SKM-1 treated with dmso at 0.1 percent for 144 hours (cell line): ENCODE measurements around the gene LIX1.
"Not testable (repeated sequence)": the region's sequence is repeated elsewhere in the genome, so short reads cannot be mapped to it uniquely, and the experiment has no call there.

Experiments used
- DNase-seq: peaks from one replicate; lab custom pipeline; 2025; ENCODE audit not compliant: unreplicated experiment; lab: John Stamatoyannopoulos, UW

The LIX1 gene

DNA sequence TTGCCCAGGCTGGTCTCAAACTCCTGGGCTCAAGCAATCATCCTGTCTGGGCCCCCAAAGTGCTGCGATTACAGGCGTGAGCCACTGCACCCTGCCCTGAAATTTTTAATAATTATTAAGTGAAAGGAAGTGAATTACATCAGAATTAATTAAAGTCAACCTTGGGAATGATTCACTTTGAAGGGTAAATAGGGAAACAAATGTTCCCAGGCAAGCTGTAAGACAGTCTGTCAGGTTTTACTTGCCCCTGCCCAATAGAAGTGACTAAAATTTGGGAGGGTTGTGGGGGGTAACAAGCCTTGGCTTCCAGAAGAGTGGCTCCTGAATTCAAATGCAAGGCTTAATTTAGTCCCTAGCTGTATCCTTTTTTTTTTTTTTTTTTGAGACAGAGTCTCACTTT, 1.3 kb upstream of the LIX1 start:
- no peak for DNase-seq

GRCh38 chr5:97141539-97141938, 872 bp downstream of the LIX1 start:
- DNase-seq = no peak

DNA sequence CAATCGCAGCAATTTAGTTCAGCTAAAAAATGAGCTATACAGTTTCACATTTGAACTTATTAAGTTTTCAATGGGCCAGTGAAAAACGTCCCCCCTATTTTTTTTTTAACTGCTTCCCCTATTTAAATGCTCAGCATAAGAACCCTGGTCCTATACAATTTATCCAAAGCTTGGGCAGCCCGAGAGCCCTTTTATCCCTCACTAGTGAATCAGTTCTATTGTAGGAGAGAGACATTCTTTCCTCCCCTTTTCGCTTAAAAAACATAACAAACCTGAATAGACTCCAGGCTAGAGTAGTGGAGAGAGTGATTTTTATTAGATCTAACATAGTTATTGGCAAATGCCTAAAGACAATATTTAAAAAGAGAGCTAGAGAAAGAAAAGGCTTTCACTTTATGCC, 1.4 kb downstream of the LIX1 start:
- no peak for DNase-seq

DNA sequence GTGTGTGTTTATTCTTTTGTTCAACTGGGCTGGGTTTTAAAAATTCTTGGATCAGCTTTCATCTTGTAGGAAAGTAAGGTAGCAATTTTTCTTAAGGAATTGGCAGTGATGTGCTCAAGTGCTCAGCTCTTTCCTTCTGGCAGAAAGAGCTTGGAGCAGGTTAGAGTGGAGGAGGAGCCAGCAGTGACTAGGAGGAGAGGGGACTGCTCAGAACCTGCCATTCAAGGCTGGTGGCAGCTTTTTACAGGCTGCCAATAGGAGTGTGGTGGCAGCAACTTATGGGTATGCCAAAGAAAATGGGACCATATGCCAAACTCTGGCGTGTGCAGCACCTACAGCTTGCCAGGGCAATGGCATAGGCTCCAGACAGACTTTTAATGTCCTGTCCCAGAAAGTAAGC, 2.2 kb downstream of the LIX1 start:
- DNase-seq = not testable (repeated sequence)

- no peak for DNase-seq
These were observed 5.9 kb downstream of the LIX1 start for GRCh38 chr5:97136475-97136874.

DNA sequence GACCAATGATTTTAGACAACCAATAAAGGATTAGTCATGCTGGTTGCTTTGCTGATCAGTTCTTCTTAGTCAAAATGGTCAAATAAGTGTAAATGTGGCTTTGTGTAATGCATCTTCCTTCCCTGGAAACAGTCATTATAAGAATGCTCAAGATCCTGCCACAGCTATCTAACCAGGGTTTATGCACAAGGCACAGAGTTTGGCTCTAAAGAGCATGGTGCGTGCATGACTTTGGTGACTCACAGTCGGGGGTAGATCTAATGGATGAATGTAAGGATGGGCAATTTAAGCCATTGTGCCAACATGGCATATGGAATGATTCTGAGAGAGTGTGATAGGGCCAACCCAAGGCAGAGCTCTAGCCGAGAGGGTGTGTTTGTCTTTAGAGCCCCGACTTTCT, 6.5 kb downstream of the LIX1 start:
- no peak for DNase-seq

GRCh38 chr5:97134634-97135033, 7.8 kb downstream of the LIX1 start:
- no peak for DNase-seq

DNA sequence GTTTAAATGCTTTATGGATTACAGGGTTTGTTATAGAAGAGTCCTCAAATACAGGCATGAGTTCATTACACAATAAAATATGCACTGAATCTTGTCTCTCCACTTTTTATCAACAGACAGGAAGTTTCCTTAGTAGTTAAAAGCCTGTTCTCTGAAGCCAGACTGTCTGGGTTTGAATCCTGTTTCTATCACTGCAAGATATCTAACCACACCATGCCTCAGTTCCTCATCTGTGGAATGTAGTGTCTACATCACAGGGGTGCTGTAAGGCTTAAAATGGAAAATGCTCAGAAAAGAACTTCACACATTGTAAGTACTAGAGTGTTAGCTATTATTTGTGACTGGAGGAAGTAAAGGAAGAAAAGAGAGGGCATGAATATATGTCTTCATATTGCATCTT, 9.3 kb downstream of the LIX1 start:
- DNase-seq = peak; percentile 23

- no peak for DNase-seq
These were observed 10.5 kb downstream of the LIX1 start for GRCh38 chr5:97131921-97132320.

DNA sequence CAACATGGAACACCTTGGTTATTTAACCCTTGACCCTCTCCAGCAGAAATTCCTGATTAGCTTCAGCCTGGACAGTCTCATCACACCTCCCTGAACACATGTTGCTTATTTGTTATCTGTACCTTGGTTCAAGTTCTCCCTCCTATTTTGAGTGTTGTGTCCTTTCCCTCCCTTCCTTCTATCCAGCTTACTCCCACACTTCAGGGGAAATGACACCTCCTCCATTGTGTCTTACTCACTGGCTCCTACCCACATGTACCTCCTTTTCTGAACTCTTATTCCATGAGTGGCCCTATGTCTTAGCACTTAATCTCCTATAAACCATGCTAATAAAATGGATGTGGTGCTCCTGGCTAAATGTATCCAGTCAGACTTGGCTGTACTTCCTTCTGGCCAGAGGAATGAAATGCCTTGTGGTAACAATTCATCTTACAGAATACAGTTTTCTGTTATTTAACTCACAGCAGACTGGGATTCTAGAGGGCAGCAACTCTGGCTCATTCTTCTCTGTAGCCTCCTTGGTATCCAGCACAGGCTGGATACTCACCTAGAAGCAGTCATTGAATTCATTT, 11.2 kb downstream of the LIX1 start:
- no peak for DNase-seq

- no peak for DNase-seq
These were observed 14.7 kb downstream of the LIX1 start for GRCh38 chr5:97127727-97128126.

- no peak for DNase-seq
These were observed 17.2 kb downstream of the LIX1 start for GRCh38 chr5:97125125-97125683.

DNA sequence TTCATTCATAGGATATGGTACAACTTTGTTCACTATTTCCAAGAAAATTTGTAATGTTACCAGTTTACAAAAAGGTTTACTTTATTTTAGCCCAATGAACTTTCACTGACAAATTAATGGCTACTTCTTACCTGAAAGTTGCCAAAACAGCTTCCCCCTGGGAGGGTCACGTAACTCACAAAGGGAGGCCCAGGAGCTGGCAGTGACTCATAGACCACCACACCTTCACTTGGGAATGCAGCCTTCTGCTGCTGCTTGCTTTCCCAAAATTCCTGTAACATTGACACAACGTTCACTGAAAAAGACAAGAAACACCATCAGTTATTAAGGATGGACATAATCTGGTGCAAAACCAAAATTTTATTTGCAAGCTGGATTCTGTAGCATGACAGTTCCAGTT, 18.1 kb downstream of the LIX1 start:
- no peak for DNase-seq

- no peak for DNase-seq
These were observed 20.6 kb downstream of the LIX1 start for GRCh38 chr5:97121848-97122247.

GRCh38 chr5:97120195-97120594, 22.2 kb downstream of the LIX1 start:
- DNase-seq = no peak

DNA sequence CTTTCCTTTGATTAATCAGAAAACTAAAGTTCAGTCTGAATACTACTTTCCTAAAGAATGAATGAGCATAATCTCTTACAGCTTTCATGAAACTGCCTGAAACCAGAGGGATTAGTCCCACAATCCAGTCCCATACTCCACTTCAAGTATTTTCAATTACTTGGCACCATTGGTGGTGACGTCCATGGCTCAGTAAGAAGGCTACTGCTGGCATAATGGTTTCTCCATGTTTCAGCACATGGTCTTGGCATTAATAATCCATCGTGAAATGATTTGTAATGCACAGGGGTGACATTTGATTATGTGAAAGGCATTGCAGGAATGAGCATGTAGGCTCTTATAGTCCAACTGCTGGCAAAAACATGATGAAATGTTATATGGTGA, 23.4 kb downstream of the LIX1 start:
- DNase-seq = no peak

- DNase-seq = no peak
These were observed 24.0 kb downstream of the LIX1 start for GRCh38 chr5:97118261-97119006.

DNA sequence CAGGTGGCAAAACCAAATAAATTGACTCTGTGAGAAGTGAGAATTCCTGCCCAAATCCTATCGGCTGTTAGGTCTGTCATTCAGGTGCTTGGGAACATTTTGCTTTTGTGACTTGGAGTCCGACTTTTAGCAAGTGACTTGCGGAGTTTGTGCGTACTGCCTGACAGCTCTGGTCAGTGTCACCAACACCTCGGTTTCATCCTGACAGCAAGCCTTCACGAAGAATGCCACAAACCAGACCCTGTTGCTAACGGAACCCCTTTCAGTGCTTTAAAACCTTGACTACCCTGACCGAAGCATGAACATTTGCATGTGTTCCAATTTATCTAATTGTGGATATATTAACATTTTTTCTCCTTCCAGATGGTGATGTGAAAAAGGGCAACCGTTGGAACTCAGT, 26.5 kb downstream of the LIX1 start:
- no peak for DNase-seq

GRCh38 chr5:97112230-97112629, 30.2 kb downstream of the LIX1 start:
- no peak for DNase-seq

- DNase-seq = no peak
These were observed 30.8 kb downstream of the LIX1 start for GRCh38 chr5:97111616-97112015.

DNA sequence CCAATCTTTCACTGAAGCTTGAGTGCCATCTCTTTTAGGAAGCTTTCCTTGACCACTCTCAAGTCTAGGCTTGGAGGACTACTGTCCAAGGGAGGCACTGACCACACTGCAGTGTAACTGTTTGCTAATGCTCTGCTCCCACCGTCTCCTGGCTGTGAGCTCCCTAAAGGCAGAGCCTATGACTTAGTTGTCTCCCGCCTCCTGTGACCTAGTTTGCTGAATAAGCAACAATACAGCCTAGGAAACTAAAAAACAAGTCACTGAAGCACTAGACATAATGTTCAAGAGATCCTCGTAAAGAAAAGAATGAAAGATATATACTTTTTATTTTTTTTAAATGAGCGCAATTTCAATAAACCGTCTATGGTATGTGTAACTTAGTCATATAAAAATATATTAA, 31.4 kb downstream of the LIX1 start:
- no peak for DNase-seq

DNA sequence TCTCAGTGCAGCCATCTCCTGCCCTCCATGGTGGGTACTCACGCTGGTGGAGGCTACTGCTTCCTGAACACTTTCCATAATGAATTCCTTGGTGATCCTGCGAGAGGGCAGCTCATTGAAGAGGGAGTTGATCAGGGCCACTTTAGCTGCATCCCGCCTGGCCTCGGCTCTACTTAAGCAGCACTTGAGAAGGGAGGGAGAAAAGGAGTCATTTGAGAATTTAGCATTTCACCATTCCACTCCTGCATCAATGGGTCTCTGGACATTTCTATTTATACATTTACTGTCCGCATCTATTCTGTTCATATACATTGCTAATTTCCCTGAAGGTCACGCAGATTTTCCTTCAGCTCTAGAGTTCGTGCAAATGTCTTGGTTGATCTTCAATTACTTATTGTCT, 35.1 kb downstream of the LIX1 start:
- no peak for DNase-seq

- DNase-seq = no peak
These were observed 36.2 kb downstream of the LIX1 start for GRCh38 chr5:97106216-97106581.
